ENCODE measurements around the gene FBH1. TPM values are rescaled to one million over a fixed set of nuclear protein-coding genes. Genes with fewer than 3 reads are reported as not detected.

FBH1 gene
- total and polyA plus RNA-seq, 10 of the 15 experiments (the other 5 are each of a cell fraction or from before 2014, with no cell fraction given) = 6.1 to 67.6 (median 47.2) TPM

- POLR2A ChIA-PET = no interaction called here
- CTCF ChIA-PET = no interaction called here
- no peaks in the 10 kb centered on the region for H4K20me1 ChIP-seq (ENCODE audit: control insufficient read depth, insufficient read depth)
- no peak overlapping the region for H3K4me3 ChIP-seq
- H3K79me2 ChIP-seq (ENCODE audit: control insufficient read depth, insufficient read depth, low read length) = no peaks in the 10 kb centered on the region
- intact Hi-C loops (cut with micrococcal nuclease; ENCODE audit: unreplicated experiment) (no loop called here), in situ Hi-C loops (cut with MboI) (no loop called here)
- no peaks in the 10 kb centered on the region for H3K27me3 ChIP-seq (replicated peaks in 1 of 2; ENCODE audit: control insufficient read depth in 2 of 2, insufficient read depth in 2 of 2, low read length in 1 of 2)
- ATAC-seq (no peak), FAIRE-seq (no peak), DNase-seq (ENCODE audit: low read depth, low spot score) (no peak)
- BruUV-seq (replicated peaks) = no TSS peak
- TF ChIP-seq MYB (IDR thresholded peaks at IDR 0.05; ENCODE audit: borderline replicate concordance, low read depth, low read length) (no peak), EP300 (IDR thresholded peaks at IDR 0.05; ENCODE audit: borderline replicate concordance in 1 of 2, control insufficient read depth in 1 of 2, low read depth in 2 of 2, low read length in 2 of 2) (no peak), ASH2L (IDR thresholded peaks at IDR 0.05; ENCODE audit: borderline replicate concordance, low read depth) (no peak), ZBTB33 (IDR thresholded peaks at IDR 0.05) (no peak), ATF3 (IDR thresholded peaks at IDR 0.05; ENCODE audit: borderline replicate concordance, extremely low read depth, low read depth, low read length) (no peak), SUPT20H (IDR thresholded peaks at IDR 0.05; ENCODE audit: borderline replicate concordance, control insufficient read depth, low read depth, low read length) (no peak)
- H3K36me3 ChIP-seq (ENCODE audit: control insufficient read depth in 2 of 2, insufficient read depth in 2 of 2, low read length in 1 of 2) = peaks cover 5 to 14% of the 10 kb centered on the region in 2 experiments
- SMC1A ChIA-PET (ENCODE audit: uncharacterized antibody, unreplicated experiment) = interaction anchor here (1.4 kb wide), 1 partner anchor 20 kb away, joined by 3 read pairs; no protein-coding TSS in a partner anchor
- no peaks in the 10 kb centered on the region for H3K4me1 ChIP-seq (ENCODE audit: control insufficient read depth, insufficient read depth, low read length)
- RAD21 ChIA-PET (ENCODE audit: unreplicated experiment) = no interaction called here
- no peak overlapping the region for H2AFZ ChIP-seq (ENCODE audit: control insufficient read depth, low read depth, low read length)
- H3K9me3 ChIP-seq (replicated peaks; ENCODE audit: control insufficient read depth, insufficient read depth, low read length) = no peaks in the 10 kb centered on the region
- no peak overlapping the region for H3K27ac ChIP-seq (ENCODE audit: control insufficient read depth, insufficient read depth)
- H3K9ac ChIP-seq (ENCODE audit: control insufficient read depth, insufficient read depth, low read length) = no peak overlapping the region
- no peak overlapping the region for H3K4me2 ChIP-seq (ENCODE audit: control insufficient read depth, insufficient read depth)
- 93% methylated on average over 17 of the region's 17 CpGs for WGBS (ENCODE audit: insufficient coverage, insufficient replicate concordance, low lambda C conversion rate, missing lambda C conversion rate)
Observed at GRCh38 chr10:5956146-5956936, 66.3 kb downstream of the FBH1 start.

Data from GM12878 (cell line).